Fibroblast of villous mesenchyme (primary cell): ENCODE data around the gene ZBTB21. TPM values are rescaled to one million over a fixed set of nuclear protein-coding genes. Genes with fewer than 3 reads are reported as not detected.

ENCODE experiments used
- DNase-seq: peaks from one replicate; pipeline ENCODE4 v3.0.0-alpha.2; 2010; ENCODE audit warnings: low read depth
- H3K4me3 ChIP-seq: 2 replicates; pipeline ENCODE4 v1.5.1; 2011; ENCODE audit warnings: low read depth, mild to moderate bottlenecking, low read length
- CTCF ChIP-seq: IDR thresholded peaks from 2 replicates; pipeline ENCODE4 v1.5.1; 2012; ENCODE audit warnings: low read depth, mild to moderate bottlenecking, low read length; ENCODE audit not compliant: insufficient read depth
- total RNA-seq: library from RNA; depleted of rRNA; stranded (reverse); fragments of >200 nt; gene quantifications from 2 replicates; pipeline ENCODE4 v1.2.3, GENCODE V29; 2012

Gene ZBTB21
- total RNA-seq, 1 donor, result 19.0 TPM

GRCh38 chr21:41987310-41987709 is 22.9 kb downstream of the ZBTB21 start:
- no peak for DNase-seq
- TF ChIP-seq CTCF, result no peak
- no peak overlapping the region for H3K4me3 ChIP-seq

GRCh38 chr21:41985662-41986416 is 24.3 kb downstream of the ZBTB21 start:
- no peak overlapping the region for H3K4me3 ChIP-seq
- TF ChIP-seq CTCF, result no peak
- no peak for DNase-seq

- DNase-seq, result no peak
- TF ChIP-seq CTCF, result no peak
- H3K4me3 ChIP-seq, result no peak overlapping the region
Measured at GRCh38 chr21:41983229-41983628, 26.9 kb downstream of the ZBTB21 start.

GRCh38 chr21:41980561-41980960 is 29.6 kb downstream of the ZBTB21 start:
- DNase-seq, result no peak
- no peak overlapping the region for H3K4me3 ChIP-seq
- TF ChIP-seq CTCF, result no peak

- no peak for TF ChIP-seq CTCF
- H3K4me3 ChIP-seq, result no peak overlapping the region
- DNase-seq, result no peak
Measured at GRCh38 chr21:41979751-41980369, 30.3 kb downstream of the ZBTB21 start.

- no peak for TF ChIP-seq CTCF
- DNase-seq, result no peak
Measured at GRCh38 chr21:41979335-41979734, 30.8 kb downstream of the ZBTB21 start.

More at GRCh38 chr21:41979335-41979734, 30.8 kb downstream of the ZBTB21 start:
- H3K4me3 ChIP-seq, result no peak overlapping the region
